Measurements from ENCODE around the gene NDUFAF3. TPM values are rescaled to one million over a fixed set of nuclear protein-coding genes. Genes with fewer than 3 reads are reported as not detected.

The NDUFAF3 gene
- total and polyA plus RNA-seq, 10 of the 15 experiments (the other 5 are each of a cell fraction or from before 2014, with no cell fraction given), result 25.4 to 228 (median 63.9) TPM

GRCh38 chr3:49021813-49022687, at the start of gene NDUFAF3 (continued):
- TF ChIP-seq ZNF687 (IDR thresholded peaks at IDR 0.05) (peak; percentile 78), RELB (IDR thresholded peaks at IDR 0.05; ENCODE audit: low read depth) (no peak), ZBTB40 (IDR thresholded peaks at IDR 0.05; ENCODE audit: borderline replicate concordance) (no peak), ZBED1 (IDR thresholded peaks at IDR 0.05; ENCODE audit: borderline replicate concordance) (no peak), IRF4 (IDR thresholded peaks at IDR 0.05; ENCODE audit: low read depth, low read length) (no peak), ZSCAN29 (IDR thresholded peaks at IDR 0.05) (no peak), TCF7 (IDR thresholded peaks at IDR 0.05; ENCODE audit: borderline replicate concordance) (no peak), CREB1 (IDR thresholded peaks at IDR 0.05; ENCODE audit: low read depth) (no peak), PKNOX1 (IDR thresholded peaks at IDR 0.05) (no peak), IKZF1 (conservative IDR thresholded peaks at IDR 0.05) (peak; percentile 88), RBBP5 (conservative IDR thresholded peaks at IDR 0.05) (no peak), SREBF1 (IDR thresholded peaks at IDR 0.05; ENCODE audit: low read length) (no peak), CBX5 (IDR thresholded peaks at IDR 0.05; ENCODE audit: low read depth) (no peak), FOXK2 (IDR thresholded peaks at IDR 0.05) (no peak), RB1 (IDR thresholded peaks at IDR 0.05; ENCODE audit: borderline replicate concordance) (0 out of 2 replicates have a peak, but pooled peaks have one; percentile 62)

Data from GM12878 (cell line).